Endothelial cell (in vitro differentiated cells): ENCODE measurements around the gene DDX41. TPM values are rescaled to one million over a fixed set of nuclear protein-coding genes. Genes with fewer than 3 reads are reported as not detected.

Experiments used
- DNase-seq: peaks from one replicate; pipeline ENCODE4 v3.0.0; 2021; ENCODE audit warnings: low spot score
- H3K27ac Mint-ChIP-seq: one replicate; pipeline ENCODE4 v1.8.0; 2021; ENCODE audit warnings: mixed read lengths, inconsistent platforms; ENCODE audit not compliant: unreplicated experiment
- H3K27me3 Mint-ChIP-seq: one replicate; pipeline ENCODE4 v1.8.0; 2021; ENCODE audit warnings: mild to moderate bottlenecking, moderate library complexity, mixed read lengths, inconsistent platforms; ENCODE audit not compliant: unreplicated experiment
- H3K36me3 Mint-ChIP-seq: one replicate; pipeline ENCODE4 v1.8.0; 2021; ENCODE audit warnings: mild to moderate bottlenecking, low read depth, mixed read lengths, inconsistent platforms; ENCODE audit not compliant: unreplicated experiment
- H3K4me1 Mint-ChIP-seq: one replicate; pipeline ENCODE4 v1.8.0; 2021; ENCODE audit warnings: mild to moderate bottlenecking, mixed read lengths, inconsistent platforms; ENCODE audit not compliant: unreplicated experiment
- H3K4me3 Mint-ChIP-seq: one replicate; pipeline ENCODE4 v1.8.0; 2021; ENCODE audit warnings: mild to moderate bottlenecking, mixed read lengths, inconsistent platforms; ENCODE audit not compliant: unreplicated experiment
- H3K9me3 Mint-ChIP-seq: one replicate; pipeline ENCODE4 v1.8.0; 2021; ENCODE audit warnings: mixed read lengths, inconsistent platforms; ENCODE audit not compliant: unreplicated experiment
- CTCF ChIP-seq: fragments of 200-600 bp; sonication (generic); IDR thresholded peaks from one replicate; pipeline ENCODE4 v1.5.0; 2021; ENCODE audit warnings: antibody characterized with exemption; ENCODE audit not compliant: unreplicated experiment
- total RNA-seq: library from RNA; stranded (reverse); fragmentation: NEBNext Ultra II Directional; extraction: Animal tissue kit (Norgen Biotek cat#: 25700); gene quantifications from one replicate; pipeline ENCODE4 v1.2.1, GENCODE V29; 2021; ENCODE audit not compliant: unreplicated experiment

The DDX41 gene
- total RNA-seq, 1 donor from 2014 or later, result 125 TPM

GRCh38 chr5:177545487-177546257 lies 28.9 kb upstream of the DDX41 start:
- H3K27me3 Mint-ChIP-seq, result no peaks in the 10 kb centered on the region
- H3K27ac Mint-ChIP-seq, result peak overlapping the region; percentile 59
- no peaks in the 10 kb centered on the region for H3K9me3 Mint-ChIP-seq
- H3K4me1 Mint-ChIP-seq, result peaks cover 30% of the 10 kb centered on the region
- peaks cover 9% of the 10 kb centered on the region for H3K36me3 Mint-ChIP-seq
- H3K4me3 Mint-ChIP-seq, result no peak overlapping the region
- DNase-seq, result no peak
- no peak for TF ChIP-seq CTCF

- no peaks in the 10 kb centered on the region for H3K27me3 Mint-ChIP-seq
- H3K36me3 Mint-ChIP-seq, result peaks cover 14% of the 10 kb centered on the region
- H3K4me1 Mint-ChIP-seq, result peaks cover 23% of the 10 kb centered on the region
- no peak for TF ChIP-seq CTCF
- H3K4me3 Mint-ChIP-seq, result peak overlapping the region; percentile 15
- DNase-seq, result no peak
- no peaks in the 10 kb centered on the region for H3K9me3 Mint-ChIP-seq
- H3K27ac Mint-ChIP-seq, result no peak overlapping the region
These were observed 26.2 kb upstream of the DDX41 start for GRCh38 chr5:177542816-177543465.

- Mint-ChIP-seq H3K9me3 (no peaks in the 10 kb centered on the region), H3K36me3 (peaks cover 19% of the 10 kb centered on the region), H3K4me3 (no peak overlapping the region), H3K27me3 (no peaks in the 10 kb centered on the region), H3K27ac (no peak overlapping the region), H3K4me1 (peaks cover 17% of the 10 kb centered on the region)
- DNase-seq, result no peak
- TF ChIP-seq CTCF, result no peak
These were observed 23.7 kb upstream of the DDX41 start for GRCh38 chr5:177540438-177540837.

- no peak overlapping the region for H3K4me3 Mint-ChIP-seq
- H3K27me3 Mint-ChIP-seq, result no peaks in the 10 kb centered on the region
These were observed 22.6 kb upstream of the DDX41 start for GRCh38 chr5:177539411-177539810.

More at GRCh38 chr5:177539411-177539810, 22.6 kb upstream of the DDX41 start:
- DNase-seq, result no peak
- H3K9me3 Mint-ChIP-seq, result no peaks in the 10 kb centered on the region
- H3K4me1 Mint-ChIP-seq, result peaks cover 14% of the 10 kb centered on the region
- H3K27ac Mint-ChIP-seq, result no peak overlapping the region
- no peak for TF ChIP-seq CTCF
- peaks cover 19% of the 10 kb centered on the region for H3K36me3 Mint-ChIP-seq
